NB4 (cell line): ENCODE results near the gene CDIPT.

ENCODE experiments used
- DNase-seq: peaks from one replicate; pipeline ENCODE4 v3.0.0; 2010; ENCODE audit warnings: low read depth
- H3K4me3 ChIP-seq: one replicate; pipeline ENCODE4 v1.5.1; 2011; ENCODE audit warnings: mild to moderate bottlenecking, low read depth, low read length, moderate library complexity
- CTCF ChIP-seq: IDR thresholded peaks from one replicate; pipeline ENCODE4 v1.5.1; 2012; ENCODE audit warnings: low read depth, low read length
- MYC ChIP-seq: IDR thresholded peaks from 2 replicates; pipeline ENCODE4 v1.6.1; 2011; ENCODE audit warnings: low read depth, low read length
- POLR2A ChIP-seq: IDR thresholded peaks from 2 replicates; pipeline ENCODE4 v1.6.1; 2011; ENCODE audit warnings: mild to moderate bottlenecking; ENCODE audit not compliant: insufficient read length; ENCODE audit errors: extremely low read depth
- TF ChIP-seq, protein P1 (sequence below): IDR thresholded peaks from 2 replicates; pipeline ENCODE4 v1.6.1; 2011; ENCODE audit warnings: low read depth, low read length

Gene CDIPT

GRCh38 chr16:29830774-29831173 lies 32.3 kb downstream of the CDIPT start:
- H3K4me3 ChIP-seq, result no peak overlapping the region
- TF ChIP-seq MYC (no peak), POLR2A (no peak), CTCF (no peak)
- TF ChIP-seq, protein P1, sequence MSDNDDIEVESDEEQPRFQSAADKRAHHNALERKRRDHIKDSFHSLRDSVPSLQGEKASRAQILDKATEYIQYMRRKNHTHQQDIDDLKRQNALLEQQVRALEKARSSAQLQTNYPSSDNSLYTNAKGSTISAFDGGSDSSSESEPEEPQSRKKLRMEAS, result no peak
- DNase-seq, result no peak

DNA sequence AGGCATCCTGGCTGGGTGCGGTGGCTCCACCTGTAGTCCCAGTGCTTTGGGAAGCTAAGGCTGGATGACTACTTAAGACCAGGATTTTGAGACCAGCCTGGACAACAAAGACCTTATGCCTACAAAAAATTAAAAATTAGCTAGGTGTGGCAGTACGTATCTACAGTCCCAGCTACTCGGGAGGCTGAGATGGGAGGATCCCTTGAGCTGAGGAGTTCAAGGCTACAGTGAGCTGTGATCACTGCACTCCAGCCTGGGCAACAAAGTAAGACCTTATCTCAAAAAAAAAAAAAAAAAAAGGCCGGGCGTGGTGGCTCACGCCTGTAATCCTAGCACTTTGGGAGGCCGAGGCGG lies 36.7 kb downstream of the CDIPT start:
- no peak for TF ChIP-seq POLR2A
- TF ChIP-seq, protein P1, result no peak
- no peak for TF ChIP-seq CTCF
- no peak for TF ChIP-seq MYC
- no peak overlapping the region for H3K4me3 ChIP-seq

DNA sequence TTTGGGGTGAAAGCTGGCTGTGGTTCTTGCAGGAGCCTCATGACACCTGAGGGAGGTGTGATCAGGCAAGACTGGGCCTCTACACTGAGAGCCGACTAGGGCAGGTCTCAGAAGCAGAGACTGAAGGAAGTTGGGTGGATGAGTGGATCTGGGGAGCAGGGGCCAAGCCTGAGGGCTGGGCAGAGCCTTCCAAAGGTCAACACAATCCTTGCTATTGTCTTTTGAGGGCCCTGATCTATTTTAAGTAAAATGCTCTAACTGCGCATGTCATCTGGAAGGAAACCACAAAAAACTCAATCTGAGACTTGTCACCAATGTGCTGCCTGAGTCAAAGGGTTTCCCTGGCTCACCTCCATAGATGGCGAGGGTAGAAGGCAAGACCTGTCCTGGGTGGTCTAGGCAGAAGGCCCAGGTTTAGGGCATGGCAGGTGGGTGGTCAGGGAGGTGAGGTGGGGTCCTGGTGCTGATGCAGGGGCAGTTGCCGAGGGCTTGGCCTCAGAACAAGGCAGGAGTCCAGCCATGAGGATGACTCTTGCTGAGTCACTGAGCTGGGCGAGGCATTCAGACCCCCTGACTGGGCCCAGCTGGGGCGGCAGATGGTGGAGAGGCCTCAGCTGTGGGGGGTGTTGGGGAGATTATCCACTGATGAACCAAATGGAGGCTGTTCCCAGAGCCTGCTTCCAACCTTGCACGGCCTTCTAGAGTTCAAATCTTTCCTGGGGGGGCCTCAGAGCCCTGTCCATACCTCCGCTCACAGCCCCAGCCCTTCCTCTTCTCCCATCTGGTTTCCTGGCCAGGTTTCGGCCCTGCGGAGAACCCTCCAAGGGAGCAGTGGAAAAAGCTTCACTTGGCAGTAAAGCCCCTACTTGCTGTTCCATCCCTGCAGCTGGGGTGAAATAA lies 37.6 kb downstream of the CDIPT start:
- no peak overlapping the region for H3K4me3 ChIP-seq
- DNase-seq, result no peak
- TF ChIP-seq MYC (no peak), CTCF (no peak), POLR2A (no peak)
- TF ChIP-seq, protein P1, result no peak

More for the DNA sequence above, 36.7 kb downstream of the CDIPT start:
- no peak for DNase-seq

DNA sequence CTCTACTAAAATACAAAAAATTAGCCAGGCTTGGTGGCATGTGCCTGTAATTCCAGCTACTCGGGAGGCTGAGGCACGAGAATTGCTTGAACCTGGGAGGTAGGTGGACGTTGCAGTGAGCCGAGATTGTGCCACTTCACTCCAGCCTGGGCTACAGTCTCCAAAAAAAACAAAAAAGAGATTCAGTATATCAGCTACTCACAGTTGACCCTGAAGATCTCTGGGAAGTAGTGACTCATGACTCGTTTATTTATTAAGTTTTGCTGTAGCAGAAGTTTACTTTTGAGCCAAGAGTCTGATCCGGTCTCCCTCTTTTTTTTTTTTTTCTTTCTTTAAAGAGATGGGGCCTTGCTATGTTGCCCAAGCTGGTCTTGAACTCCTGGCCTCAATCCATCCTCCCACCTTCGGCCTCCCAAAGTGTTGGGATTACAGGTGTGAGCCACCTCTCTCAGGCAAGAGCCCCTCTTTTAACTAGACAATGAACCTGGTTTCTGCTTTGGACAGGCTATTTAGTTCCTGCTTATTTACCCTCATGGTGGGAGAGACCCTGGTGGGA lies 38.4 kb downstream of the CDIPT start:
- no peak for DNase-seq
- no peak overlapping the region for H3K4me3 ChIP-seq
- no peak for TF ChIP-seq MYC
- TF ChIP-seq CTCF, result no peak
- TF ChIP-seq, protein P1, result no peak
- TF ChIP-seq POLR2A, result no peak

DNA sequence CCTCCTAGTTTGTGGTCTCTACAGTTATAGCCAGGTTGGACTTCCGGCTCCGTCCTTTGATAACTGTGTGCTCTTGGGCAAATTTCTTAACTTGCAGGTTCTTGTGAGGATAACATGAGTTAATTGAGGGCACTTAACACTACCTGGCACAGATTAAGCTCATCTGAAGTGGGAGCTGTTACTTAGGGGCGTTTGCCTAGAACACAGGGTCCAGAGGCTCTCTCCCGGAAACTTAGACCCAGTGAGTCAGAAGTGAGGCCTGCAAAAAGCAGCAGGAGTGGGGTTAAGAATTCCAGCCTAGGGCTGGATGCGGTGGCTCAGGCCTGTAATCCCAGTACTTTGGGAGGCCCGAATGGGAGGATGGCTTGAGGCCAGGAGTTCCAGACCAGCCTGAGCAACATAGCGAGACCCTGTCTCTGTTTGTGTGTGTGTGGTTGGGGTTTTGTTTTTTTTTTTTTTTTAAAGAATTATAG lies 41.3 kb downstream of the CDIPT start:
- no peak overlapping the region for H3K4me3 ChIP-seq
- no peak for TF ChIP-seq MYC
- no peak for DNase-seq
